C4-2B (cell line): ENCODE measurements around the gene DNAJC18.
A peak's percentile ranks its signal among the peaks of the same experiment; 100 is the strongest.
"Not testable (repeated sequence)": the region's sequence is repeated elsewhere in the genome, so short reads cannot be mapped to it uniquely, and the experiment has no call there.

Experiments used
- H3K27ac ChIP-seq: fragments of 450-650 bp; 2 replicates; pipeline ENCODE4 v1.5.1; 2017
- CTCF ChIP-seq: fragments of 450-650 bp; conservative IDR thresholded peaks from 2 replicates; pipeline ENCODE4 v1.5.1; 2017; ENCODE audit warnings: mild to moderate bottlenecking
- ZFX ChIP-seq: fragments of 450-650 bp; IDR thresholded peaks from 2 replicates; pipeline ENCODE4 v1.6.1; 2017

Gene DNAJC18

GRCh38 chr5:139410993-139411828 is 28.1 kb downstream of the DNAJC18 start:
- TF ChIP-seq CTCF (no peak), ZFX (no peak)

GRCh38 chr5:139410121-139410992 is 29.0 kb downstream of the DNAJC18 start:
- H3K27ac ChIP-seq = no peak overlapping the region
- TF ChIP-seq CTCF (no peak), ZFX (no peak)

More at GRCh38 chr5:139410993-139411828, 28.1 kb downstream of the DNAJC18 start:
- H3K27ac ChIP-seq = no peak overlapping the region

- H3K27ac ChIP-seq = not testable (repeated sequence)
Measured at GRCh38 chr5:139409116-139409515, 30.2 kb downstream of the DNAJC18 start.

- no peak for TF ChIP-seq CTCF
- TF ChIP-seq ZFX = no peak
- no peak overlapping the region for H3K27ac ChIP-seq
Measured at GRCh38 chr5:139408191-139408590, 31.1 kb downstream of the DNAJC18 start.

GRCh38 chr5:139407517-139407916 is 31.8 kb downstream of the DNAJC18 start:
- H3K27ac ChIP-seq = no peak overlapping the region
- TF ChIP-seq CTCF (no peak), ZFX (no peak)

- TF ChIP-seq CTCF = no peak
- TF ChIP-seq ZFX = no peak
- H3K27ac ChIP-seq = no peak overlapping the region
Measured at GRCh38 chr5:139406963-139407362, 32.4 kb downstream of the DNAJC18 start.

GRCh38 chr5:139404484-139404840 is 34.9 kb downstream of the DNAJC18 start:
- H3K27ac ChIP-seq = peak overlapping the region; percentile 72
- TF ChIP-seq CTCF (no peak), ZFX (no peak)
